HCT116 (cell line): Measurements from ENCODE around the gene POPDC3. TPM values are rescaled to one million over a fixed set of nuclear protein-coding genes. Genes with fewer than 3 reads are reported as not detected.

ENCODE experiments used
- ATAC-seq: fragments of 200-7000 bp; cut with Tn5 transposase; 2 replicates; pipeline ENCODE4 v1.9.1; 2020; ENCODE audit warnings: mild to moderate bottlenecking, moderate library complexity
- BruUV-seq: library from RNA; stranded (reverse); fragments of 400-500 nt; replicated peaks from 2 replicates; lab custom pipeline; 2021; lab: Mats Ljungman, UMichigan
- CTCF ChIA-PET: fragments of 300-600 bp; sonication (Branson Sonifier 250); formaldehyde crosslinking; loops from one replicate; lab custom pipeline; 2021; ENCODE audit warnings: antibody characterized with exemption; lab: Charles Lee
- POLR2A ChIA-PET: fragments of 300-600, 350-600 bp; sonication (Branson Sonifier 250); formaldehyde crosslinking; loops from one replicate; lab custom pipeline; 2021; ENCODE audit warnings: antibody characterized with exemption; lab: Charles Lee
- RAD21 ChIA-PET, 2 experiments: fragments of 300-600 bp; sonication (Branson Sonifier 250); formaldehyde crosslinking; loops; one replicate each; lab custom pipeline; 2023; ENCODE audit warnings: low total read pairs in 2 of 2; ENCODE audit not compliant: uncharacterized antibody in 2 of 2, unreplicated experiment in 2 of 2, low non-redundant PET in 1 of 2; lab: Charles Lee
- DNase-seq: peaks from one replicate; pipeline ENCODE4 v3.0.0-alpha.2; 2010; ENCODE audit warnings: low read depth, low spot score
- H2AFZ ChIP-seq: fragments of 200-600 bp; shearing (Covaris generic), sonication (generic); 2 replicates; pipeline ENCODE4 v1.6.1; 2017; ENCODE audit warnings: low read depth, mixed run types, mixed read lengths, antibody characterized with exemption, low read length; ENCODE audit not compliant: poor library complexity, severe bottlenecking
- H3K27ac ChIP-seq: 2 replicates; pipeline ENCODE4 v1.5.1; 2012; ENCODE audit warnings: low read depth, low read length
- H3K27me3 ChIP-seq: fragments of 200-600 bp; sonication (generic); 2 replicates; pipeline ENCODE4 v1.6.1; 2016; ENCODE audit warnings: mixed run types, low read length, mixed read lengths; ENCODE audit not compliant: insufficient read depth
- H3K36me3 ChIP-seq, 2 experiments: fragments of 200-500 bp in 1 of 2; fragments of 200-600 bp in 1 of 2; sonication (Bioruptor generic) in 1 of 2; sonication (generic) in 1 of 2; 2 replicates each; pipeline versions ENCODE4 v1.5.1 to v1.6.1; 2014 to 2016; ENCODE audit warnings: low read length in 2 of 2, inconsistent platforms in 1 of 2, mixed read lengths in 1 of 2, mixed run types in 1 of 2; ENCODE audit not compliant: insufficient read depth in 2 of 2, control insufficient read depth in 1 of 2
- H3K4me1 ChIP-seq, 2 experiments: fragments of 200-600 bp in 1 of 2; sonication (generic) in 1 of 2; 2 replicates each; pipeline versions ENCODE4 v1.5.1 to v1.6.1; 2012 to 2017; ENCODE audit warnings: low read length in 2 of 2, inconsistent platforms in 1 of 2, mild to moderate bottlenecking in 1 of 2, mixed read lengths in 1 of 2, mixed run types in 1 of 2, moderate library complexity in 1 of 2; ENCODE audit not compliant: insufficient read depth in 2 of 2, control insufficient read depth in 1 of 2
- H3K4me2 ChIP-seq: fragments of 200-600 bp; sonication (generic); 2 replicates; pipeline ENCODE4 v1.6.1; 2017; ENCODE audit warnings: mixed run types, low read length, mixed read lengths
- H3K4me3 ChIP-seq, 2 experiments: fragments of 200-600 bp in 1 of 2; sonication (generic) in 1 of 2; replicated peaks in 1 of 2; 2 replicates each; pipeline ENCODE4 v1.5.1; 2011 to 2016; ENCODE audit warnings: low read length in 2 of 2, control low read depth in 1 of 2, low read depth in 1 of 2, mild to moderate bottlenecking in 1 of 2, mixed read lengths in 1 of 2, mixed run types in 1 of 2
- H3K79me2 ChIP-seq: fragments of 200-600 bp; sonication (generic); 2 replicates; pipeline ENCODE4 v1.6.1; 2017; ENCODE audit warnings: mild to moderate bottlenecking, mixed run types, low read length, moderate library complexity, mixed read lengths; ENCODE audit not compliant: insufficient read depth
- H3K9ac ChIP-seq: fragments of 200-600 bp; sonication (generic); 2 replicates; pipeline ENCODE4 v1.6.1; 2016; ENCODE audit warnings: low read length, mixed read lengths
- H3K9me2 ChIP-seq: fragments of 200-600 bp; sonication (generic), shearing (Covaris generic); 2 replicates; pipeline ENCODE4 v1.6.1; 2017; ENCODE audit warnings: mixed run types, mild to moderate bottlenecking, moderate library complexity; ENCODE audit not compliant: insufficient read depth
- H3K9me3 ChIP-seq, 2 experiments: fragments of 200-500 bp in 1 of 2; fragments of 200-600 bp in 1 of 2; sonication (Bioruptor generic) in 1 of 2; sonication (generic) in 1 of 2; 2 replicates each; pipeline ENCODE4 v1.6.1; 2014 to 2017; ENCODE audit warnings: low read length in 2 of 2, mixed read lengths in 2 of 2, inconsistent platforms in 1 of 2, low read depth in 1 of 2, mild to moderate bottlenecking in 1 of 2, mixed run types in 1 of 2, moderate library complexity in 1 of 2; ENCODE audit not compliant: control insufficient read depth in 1 of 2, insufficient read depth in 1 of 2
- H4K20me1 ChIP-seq: fragments of 200-600 bp; sonication (generic), shearing (Covaris generic); 2 replicates; pipeline ENCODE4 v1.6.1; 2017; ENCODE audit warnings: mixed run types, mild to moderate bottlenecking, moderate library complexity; ENCODE audit not compliant: insufficient read depth
- ELF1 ChIP-seq: IDR thresholded peaks from 2 replicates; pipeline ENCODE4 v1.6.1; 2012; ENCODE audit warnings: low read depth, borderline replicate concordance
- REST ChIP-seq: IDR thresholded peaks from 2 replicates; pipeline ENCODE4 v1.6.1; 2012; ENCODE audit warnings: low read depth
- intact Hi-C: fragments of 100-400 bp; cut with micrococcal nuclease; formaldehyde crosslinking; loops from 2 replicates; pipeline ENCODE4 v1.10.0; 2022
- total RNA-seq: library from RNA; stranded (reverse); gene quantifications from one replicate; pipeline ENCODE4 v1.2.1, GENCODE V29; 2021; ENCODE audit not compliant: unreplicated experiment
- TF ChIP-seq, protein P1 (sequence below): IDR thresholded peaks from 2 replicates; pipeline ENCODE4 v1.6.1; 2011; ENCODE audit warnings: mild to moderate bottlenecking, low read length, moderate library complexity; ENCODE audit not compliant: insufficient replicate concordance; ENCODE audit errors: extremely low read depth

POPDC3 gene
- total RNA-seq, 1 experiment from 2014 or later, result 10.1 TPM

DNA sequence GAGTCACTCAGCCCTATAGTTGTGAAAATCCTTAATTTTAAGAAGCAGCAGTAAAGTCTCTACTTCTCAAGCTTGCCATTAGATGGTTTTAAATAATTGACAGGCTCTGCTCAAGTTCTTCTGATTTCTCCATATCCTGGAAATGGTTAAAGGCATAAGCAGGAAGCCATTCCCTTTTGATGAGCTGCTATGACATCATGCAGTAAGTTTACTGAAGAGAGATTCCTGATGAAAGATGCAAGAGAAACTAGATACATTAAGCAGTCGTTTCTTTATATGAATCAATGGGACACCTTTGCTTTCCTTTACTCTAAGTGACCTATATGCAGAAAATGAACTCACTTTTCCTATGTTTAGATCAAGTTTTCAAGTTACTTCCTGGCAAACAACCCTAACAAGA is 9.8 kb downstream of the POPDC3 start:
- CTCF ChIA-PET, result no interaction called here

More for the DNA sequence above, 9.8 kb downstream of the POPDC3 start:
- Histone ChIP-seq H3K9ac (no peak overlapping the region), H3K79me2 (no peaks in the 10 kb centered on the region), H3K27ac (no peak overlapping the region), H4K20me1 (no peaks in the 10 kb centered on the region), H3K4me1 (peaks cover 0 to 7% of the 10 kb centered on the region in 2 experiments; a peak in 2 of 4 replicates), H3K9me2 (no peaks in the 10 kb centered on the region), H3K9me3 (no peaks in the 10 kb centered on the region), H3K27me3 (no peaks in the 10 kb centered on the region), H3K4me3 (no peak overlapping the region), H3K36me3 (no peaks in the 10 kb centered on the region), H2AFZ (no peak overlapping the region), H3K4me2 (no peak overlapping the region)
- POLR2A ChIA-PET, result no interaction called here
- intact Hi-C loops, result no loop called here
- BruUV-seq, result no TSS peak
- RAD21 ChIA-PET, result no interaction called here
- ATAC-seq (no peak), DNase-seq (no peak)
- TF ChIP-seq ELF1, result no peak
- TF ChIP-seq REST, result no peak
- TF ChIP-seq, protein P1, sequence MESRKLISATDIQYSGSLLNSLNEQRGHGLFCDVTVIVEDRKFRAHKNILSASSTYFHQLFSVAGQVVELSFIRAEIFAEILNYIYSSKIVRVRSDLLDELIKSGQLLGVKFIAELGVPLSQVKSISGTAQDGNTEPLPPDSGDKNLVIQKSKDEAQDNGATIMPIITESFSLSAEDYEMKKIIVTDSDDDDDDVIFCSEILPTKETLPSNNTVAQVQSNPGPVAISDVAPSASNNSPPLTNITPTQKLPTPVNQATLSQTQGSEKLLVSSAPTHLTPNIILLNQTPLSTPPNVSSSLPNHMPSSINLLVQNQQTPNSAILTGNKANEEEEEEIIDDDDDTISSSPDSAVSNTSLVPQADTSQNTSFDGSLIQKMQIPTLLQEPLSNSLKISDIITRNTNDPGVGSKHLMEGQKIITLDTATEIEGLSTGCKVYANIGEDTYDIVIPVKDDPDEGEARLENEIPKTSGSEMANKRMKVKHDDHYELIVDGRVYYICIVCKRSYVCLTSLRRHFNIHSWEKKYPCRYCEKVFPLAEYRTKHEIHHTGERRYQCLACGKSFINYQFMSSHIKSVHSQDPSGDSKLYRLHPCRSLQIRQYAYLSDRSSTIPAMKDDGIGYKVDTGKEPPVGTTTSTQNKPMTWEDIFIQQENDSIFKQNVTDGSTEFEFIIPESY, result no peak
